Activated T-cell treated with anti-CD3 and anti-CD28 coated beads for 1 hour (primary cell): ENCODE measurements around the gene SIL1.
"Not testable (repeated sequence)": the region's sequence is repeated elsewhere in the genome, so short reads cannot be mapped to it uniquely, and the experiment has no call there.

ENCODE experiments used
- DNase-seq: peaks from one replicate; pipeline ENCODE4 v3.0.0-alpha.2; 2020; ENCODE audit warnings: low read depth

SIL1 gene

DNA sequence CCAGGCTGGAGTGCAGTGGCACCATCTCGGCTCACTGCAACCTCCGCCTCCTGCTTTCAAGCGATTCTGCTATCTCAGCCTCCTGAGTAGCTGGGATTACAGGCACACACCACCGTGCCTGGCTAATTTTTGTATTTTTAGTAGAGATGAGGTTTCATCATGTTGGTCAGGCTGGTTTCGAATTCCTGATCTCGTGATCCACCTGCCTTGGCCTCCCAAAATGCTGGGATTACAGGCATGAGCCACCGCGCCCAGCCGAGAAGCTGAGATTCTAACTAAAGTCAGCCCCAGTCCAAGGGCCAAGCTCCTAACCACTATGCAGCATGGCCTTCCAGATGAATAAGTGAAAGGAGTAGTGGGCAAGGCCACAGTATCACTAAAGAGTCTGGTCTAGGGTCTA lies 20.9 kb downstream of the SIL1 start:
- DNase-seq = not testable (repeated sequence)

DNA sequence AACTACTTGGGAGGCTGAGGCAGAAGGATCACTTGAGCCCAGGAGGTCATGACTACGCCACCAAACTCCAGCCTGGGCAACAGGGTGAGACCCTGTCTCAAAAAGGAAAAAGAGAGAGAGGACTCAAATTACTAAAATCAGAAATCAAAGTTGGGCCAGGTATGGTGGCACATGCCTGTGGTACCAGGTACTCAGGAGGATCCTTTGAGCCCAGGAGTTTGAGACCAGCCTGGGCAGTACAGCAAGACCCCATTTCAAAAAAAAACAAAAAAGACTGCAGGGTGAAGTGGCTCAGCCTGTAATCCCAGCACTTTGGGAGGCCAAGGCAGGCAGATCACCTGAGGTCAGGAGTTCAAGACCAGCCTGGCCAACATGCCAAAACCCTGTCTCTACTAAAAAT lies 23.8 kb downstream of the SIL1 start:
- DNase-seq = not testable (repeated sequence)

DNA sequence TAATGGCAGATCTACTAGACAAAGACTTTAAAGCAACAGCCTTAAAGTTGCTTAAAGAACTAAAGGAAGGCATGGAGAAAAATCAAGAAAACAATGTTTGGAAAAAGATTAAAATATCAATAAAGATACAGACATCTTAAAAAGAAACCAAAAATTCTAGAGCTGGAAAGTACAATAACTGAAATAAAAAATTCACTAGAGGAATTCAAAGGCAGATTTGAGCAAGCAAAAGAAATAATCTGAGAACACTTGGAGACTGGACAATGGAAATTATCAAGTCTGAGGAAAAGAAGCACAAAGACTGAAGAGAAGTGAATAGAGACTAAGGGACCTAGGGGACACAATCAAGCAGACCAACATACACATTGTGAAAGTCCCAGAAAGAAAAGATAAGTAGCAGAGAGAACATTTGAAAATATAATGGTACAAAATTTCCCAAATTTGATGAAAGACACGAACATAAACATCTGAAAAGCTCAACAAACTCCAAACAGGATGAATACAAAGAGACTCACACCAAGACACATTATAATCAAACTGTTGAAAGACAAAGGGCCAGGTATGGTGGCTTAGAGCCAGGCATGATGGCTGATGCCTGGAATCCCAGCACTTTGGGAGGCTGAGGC lies 26.3 kb downstream of the SIL1 start:
- no peak for DNase-seq

DNA sequence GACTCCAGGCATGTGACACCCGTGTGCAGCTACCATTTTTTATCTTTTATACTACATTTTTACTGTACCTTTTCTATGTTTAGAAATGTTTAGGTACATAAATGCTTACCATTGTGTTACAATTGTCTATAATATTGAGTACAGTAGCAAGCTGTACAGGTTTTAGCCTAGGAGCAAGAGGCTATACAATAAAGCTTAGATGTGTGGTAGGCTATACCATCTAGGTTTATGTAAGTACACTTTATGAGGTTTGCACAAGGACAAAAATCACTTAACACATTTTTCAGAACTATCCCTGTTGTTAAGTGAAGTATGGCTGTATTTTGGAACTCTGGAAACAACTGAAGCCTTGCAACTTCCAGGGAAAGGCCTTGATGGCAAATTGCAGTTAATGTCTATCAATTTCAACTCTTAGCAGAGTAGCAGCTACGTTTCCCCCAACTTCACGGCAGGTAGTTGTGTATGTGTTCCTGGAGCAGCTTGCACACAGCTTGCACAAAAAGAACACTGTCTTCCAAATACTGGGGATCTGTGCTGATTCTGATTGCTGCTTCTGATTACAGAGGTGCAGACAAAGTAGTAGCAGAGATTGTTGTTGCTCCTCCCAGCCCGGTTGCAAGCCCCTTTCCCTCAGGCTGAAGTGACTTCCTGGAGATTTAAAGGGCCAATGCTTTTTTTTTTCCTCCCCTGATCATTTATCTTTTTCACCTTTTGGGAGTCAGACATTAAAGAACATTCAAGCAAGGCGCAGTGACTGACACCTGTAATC lies 30.0 kb downstream of the SIL1 start:
- no peak for DNase-seq

DNA sequence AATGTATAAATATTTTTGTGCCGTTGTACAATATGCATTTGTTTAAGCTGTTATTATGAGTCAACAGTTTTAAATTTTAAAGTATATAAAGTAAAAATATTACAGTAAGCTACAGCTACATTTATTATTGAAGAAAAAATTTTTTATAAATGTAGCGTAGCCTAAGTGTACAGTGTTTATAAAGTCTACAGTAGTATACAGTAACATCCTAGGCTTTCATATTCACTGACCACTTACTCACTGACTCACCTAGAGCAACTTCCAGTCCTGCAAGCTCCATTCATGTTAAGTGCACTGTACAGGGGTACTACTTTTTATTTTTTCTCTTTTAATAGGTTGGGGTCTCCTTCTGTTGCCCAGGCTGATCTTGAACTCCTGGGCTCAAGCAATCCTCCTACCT lies 30.6 kb downstream of the SIL1 start:
- DNase-seq = no peak

DNA sequence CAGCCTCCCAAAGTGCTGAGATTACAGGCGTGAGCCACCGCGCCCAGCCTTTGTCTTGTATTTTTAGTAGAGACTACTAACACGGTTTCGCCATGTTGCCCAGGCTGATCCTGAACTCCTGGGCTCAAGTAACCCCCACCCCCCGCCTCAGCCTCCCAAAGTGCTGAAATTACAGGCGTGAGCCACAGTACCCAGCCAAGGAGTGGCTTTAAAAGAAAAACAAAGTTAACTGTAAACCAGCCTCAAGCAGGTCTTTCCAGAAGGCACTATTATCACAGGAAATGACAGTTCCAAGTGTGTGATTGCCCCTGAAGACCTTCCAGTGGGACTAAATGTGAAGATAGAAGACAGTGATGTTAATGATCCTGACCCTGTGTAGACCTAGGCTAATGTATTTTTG lies 31.1 kb downstream of the SIL1 start:
- no peak for DNase-seq

DNA sequence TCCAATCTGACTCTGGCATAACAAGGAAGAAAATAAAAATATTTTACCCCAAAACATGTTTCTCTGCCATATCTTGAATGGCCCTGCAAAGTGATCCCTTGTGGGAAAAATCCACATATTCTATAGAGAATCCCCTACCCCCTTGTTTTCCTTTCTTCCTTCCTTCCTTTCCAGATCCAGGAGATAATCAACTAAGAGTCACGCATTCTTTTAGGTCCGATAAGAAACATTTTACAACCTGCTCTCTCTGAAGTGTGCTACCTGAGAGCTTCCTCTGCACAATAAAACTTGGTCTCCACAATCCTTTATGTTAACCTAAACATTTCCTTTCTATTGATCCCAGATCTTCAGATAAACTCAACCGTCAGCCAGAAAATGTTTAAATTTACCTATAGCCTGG lies 33.3 kb downstream of the SIL1 start:
- DNase-seq = not testable (repeated sequence)

DNA sequence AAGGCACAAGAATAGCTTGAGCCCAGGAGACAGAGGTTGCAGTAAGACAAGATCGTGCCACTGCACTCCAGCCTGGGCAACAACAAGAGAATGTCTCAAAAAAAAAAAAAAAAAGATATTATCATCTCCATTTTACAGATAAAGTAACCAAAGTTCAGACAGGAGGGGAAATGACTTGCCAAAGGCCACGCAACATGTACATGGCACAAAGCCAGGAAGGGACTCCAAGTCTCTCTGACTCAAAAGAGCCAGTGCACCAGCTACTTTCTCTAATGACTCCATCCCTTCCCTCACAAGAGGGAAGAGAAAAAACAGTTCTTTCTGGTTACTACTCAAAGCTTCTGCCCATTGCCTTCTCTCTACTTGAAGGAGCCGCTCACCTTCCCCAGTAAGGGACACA lies 34.1 kb downstream of the SIL1 start:
- no peak for DNase-seq

DNA sequence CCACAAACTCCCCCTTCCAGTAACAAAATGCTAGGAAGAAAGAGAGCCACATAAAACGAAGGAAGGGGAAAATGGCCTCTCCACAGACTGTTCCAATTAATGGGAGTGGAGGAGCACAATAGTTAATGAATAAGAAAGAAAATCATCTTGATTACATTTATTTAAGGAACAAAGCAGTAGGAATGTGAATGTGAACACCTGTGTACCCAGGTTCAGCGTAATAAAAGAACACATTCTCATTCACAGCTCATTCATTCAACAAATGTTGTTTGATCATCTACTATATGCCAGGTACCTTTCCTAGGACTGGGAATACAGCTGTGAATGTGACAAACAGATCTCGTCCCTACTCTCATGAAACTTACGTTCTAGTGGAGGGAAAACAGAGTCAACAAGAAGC lies 35.7 kb downstream of the SIL1 start:
- no peak for DNase-seq

DNA sequence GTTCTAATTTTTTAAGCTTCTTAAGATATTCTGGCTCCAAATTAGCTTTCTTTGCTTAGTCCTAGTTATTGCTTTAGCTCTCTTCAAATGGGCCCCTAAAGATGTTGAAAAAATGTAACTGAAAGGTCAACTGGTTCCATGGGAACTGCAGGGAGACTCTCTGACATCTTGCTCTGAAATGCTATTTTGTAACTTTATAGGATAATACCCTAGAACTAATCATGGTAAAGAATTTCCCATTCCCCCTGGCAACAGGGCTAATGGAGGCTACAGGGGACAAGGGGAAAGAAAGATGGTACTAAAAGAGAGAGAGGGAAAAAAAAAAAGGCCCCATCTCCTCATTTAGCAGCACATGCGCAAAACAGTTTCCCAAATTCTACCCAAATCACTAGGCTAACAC lies 39.4 kb downstream of the SIL1 start:
- no peak for DNase-seq

DNA sequence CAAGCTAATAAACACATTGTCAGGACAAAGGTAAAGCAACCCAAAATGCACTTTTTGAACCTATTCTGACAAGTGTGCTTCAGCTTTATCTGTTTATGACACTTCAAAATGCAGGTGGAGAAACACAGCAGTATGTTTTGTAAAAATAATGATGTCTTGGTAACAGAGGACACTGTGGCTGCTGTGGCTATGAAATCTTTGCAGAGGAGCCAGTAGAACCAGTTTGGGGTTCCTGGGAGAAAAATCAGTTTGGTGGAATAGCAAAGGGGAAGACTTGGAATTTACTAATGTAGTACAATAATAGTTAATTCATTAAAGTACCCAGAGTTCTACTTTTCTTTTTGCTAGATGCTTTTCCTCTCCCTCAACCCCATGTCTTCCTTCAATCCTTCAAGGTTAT lies 40.6 kb downstream of the SIL1 start:
- no peak for DNase-seq

DNA sequence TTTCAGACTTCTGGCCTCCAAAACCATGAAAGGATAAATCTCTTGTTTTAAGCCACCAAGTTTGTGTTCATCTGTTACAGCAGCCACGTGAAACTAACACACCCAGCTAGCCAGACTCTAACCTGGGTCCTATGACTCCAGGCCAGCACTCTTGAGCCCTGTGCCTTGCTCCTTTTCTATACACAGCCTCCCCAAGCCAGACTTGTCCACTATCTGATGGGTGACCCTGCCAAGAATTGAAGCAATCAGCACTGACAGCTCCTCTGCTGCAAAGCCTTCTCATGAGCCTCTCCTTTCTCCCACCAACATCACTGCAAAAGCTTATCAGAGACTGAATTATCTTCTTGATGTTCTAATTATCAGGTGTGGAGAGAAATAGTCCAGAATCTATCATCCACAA lies 41.4 kb downstream of the SIL1 start:
- DNase-seq = no peak

DNA sequence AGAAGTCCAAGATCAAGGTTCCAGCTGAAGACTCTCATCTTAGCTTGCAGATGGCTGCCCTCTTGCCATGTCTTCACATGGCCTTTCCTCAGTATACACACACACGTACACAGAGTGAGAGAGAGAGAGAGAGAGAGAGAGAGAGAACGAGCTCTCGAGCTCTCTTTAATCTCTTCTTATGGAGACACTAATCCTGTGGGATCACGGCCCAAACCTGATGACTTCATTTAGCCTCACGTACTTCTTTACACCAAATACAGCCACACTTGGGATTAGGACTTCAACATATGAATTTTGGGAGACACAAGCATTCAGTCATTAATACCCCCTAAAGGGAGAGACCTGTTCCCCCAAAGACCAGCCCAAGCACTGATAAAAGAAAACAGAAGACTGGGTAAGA lies 42.8 kb downstream of the SIL1 start:
- no peak for DNase-seq

DNA sequence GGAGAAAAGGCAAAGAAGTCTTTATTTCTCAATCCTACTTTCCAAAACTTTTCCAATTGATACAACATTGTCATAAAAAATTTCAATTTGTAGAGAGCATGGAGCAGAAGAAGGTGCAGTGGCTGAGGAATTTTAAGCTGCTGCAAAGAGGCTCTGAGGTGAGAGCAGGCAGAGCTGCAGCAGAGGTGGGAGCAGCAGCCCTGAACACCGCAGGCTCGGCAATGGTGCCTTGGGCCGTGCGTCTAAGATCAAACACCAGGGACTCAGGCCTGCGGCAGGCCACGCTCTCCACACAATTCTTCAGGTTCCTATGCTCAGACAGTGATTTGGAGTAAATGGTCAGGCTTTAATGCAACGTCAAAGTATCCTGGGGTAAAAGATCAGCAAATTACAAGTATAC lies 46.3 kb downstream of the SIL1 start:
- no peak for DNase-seq

DNA sequence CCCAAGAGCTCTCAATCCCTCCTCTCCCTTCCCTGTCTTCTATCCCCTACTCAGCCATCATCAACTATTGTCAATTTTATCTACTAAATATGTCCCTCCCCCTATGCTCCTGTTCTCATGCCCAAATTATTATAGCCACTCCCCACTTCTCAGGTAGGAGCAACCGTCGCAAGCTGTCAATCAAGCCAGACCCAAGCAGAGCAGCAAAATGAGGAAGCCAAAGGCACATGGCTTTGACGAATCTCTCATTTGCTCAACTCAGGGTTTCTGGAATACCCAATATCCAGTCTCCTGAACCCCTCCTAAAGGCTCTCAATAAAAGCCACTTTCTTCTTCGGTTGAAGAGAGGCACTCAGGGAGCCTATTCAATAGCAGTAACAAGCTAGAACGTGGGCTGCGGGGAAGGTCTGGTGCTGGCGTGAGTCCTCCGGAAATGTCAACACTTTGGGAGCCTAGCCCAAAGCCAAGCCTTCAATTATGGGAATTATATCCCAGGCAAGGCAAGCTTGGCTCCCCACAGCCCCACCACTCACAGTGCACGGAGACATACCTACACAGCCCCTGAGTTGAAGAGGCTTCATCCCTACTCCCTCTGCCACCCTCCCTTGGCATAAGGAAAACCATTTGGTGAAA lies 47.7 kb downstream of the SIL1 start:
- no peak for DNase-seq

DNA sequence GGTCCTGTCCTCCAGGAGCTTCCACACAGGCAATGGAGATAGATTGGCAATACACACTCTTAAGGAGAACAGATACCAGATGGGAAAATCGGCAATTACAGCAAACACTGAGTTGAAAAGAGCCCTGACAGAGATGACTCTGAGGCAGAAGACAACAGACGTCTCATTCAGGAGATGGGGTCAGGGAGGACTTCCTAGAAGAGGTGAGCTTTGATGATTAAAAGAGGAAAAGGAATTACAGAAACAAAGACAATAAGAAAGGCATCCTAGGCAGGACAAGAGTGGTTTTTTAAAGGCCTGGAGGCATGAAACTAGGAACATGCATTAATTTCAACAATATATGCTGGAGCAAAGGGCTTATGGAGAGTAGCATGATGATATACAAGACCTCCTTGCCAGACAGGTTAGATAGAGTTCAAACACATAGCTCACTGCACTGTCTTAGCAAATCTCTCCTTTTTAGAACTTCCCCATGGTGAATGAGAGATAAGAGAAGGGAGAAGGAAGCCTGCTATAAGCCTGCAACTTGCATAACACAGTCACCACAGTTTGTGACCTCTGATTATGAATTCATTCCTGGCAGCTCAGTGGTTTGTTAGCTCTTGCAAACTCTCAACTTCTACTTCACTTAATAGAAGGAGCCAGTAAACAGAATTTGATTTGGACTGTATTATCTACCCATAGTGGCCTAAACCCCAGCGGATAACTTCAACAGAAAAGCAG lies 48.5 kb downstream of the SIL1 start:
- no peak for DNase-seq

DNA sequence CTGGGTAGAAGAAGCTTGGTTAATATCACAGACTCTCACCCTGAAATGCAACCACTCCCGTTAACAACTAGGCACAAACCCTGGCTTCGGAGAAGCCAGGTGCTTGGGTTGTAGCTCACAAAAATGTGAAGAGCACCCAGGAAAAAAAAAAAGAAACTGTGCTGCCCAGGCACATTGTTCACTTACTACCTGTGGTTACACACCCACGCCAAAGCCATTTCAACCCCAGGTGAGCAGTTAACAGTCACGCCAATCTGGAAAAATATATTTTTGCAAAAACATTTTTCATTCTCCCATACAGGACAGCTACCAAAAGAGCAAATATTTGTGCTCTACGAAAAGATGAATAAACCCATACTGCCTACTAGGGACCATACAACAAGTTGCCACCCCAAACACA lies 49.2 kb downstream of the SIL1 start:
- no peak for DNase-seq

DNA sequence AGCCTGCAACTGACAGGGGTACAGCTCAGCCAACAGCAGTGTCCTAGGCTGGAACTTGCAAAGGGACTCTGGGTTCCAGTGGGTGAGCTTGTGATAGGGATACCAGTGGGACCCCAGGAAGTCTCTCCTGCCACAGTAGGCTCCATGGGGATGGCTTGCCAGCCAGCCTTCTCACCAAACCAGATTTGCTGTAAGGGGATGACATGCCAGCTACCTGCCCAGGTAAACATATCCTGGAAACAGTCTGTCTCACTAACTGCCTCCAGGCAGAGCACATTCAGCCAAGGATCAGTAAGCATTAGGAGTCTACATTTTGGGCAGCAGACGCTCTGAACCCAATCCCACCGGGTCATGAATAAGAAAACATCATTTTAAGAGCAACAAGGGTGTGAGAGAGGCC lies 49.9 kb downstream of the SIL1 start:
- DNase-seq = no peak

DNA sequence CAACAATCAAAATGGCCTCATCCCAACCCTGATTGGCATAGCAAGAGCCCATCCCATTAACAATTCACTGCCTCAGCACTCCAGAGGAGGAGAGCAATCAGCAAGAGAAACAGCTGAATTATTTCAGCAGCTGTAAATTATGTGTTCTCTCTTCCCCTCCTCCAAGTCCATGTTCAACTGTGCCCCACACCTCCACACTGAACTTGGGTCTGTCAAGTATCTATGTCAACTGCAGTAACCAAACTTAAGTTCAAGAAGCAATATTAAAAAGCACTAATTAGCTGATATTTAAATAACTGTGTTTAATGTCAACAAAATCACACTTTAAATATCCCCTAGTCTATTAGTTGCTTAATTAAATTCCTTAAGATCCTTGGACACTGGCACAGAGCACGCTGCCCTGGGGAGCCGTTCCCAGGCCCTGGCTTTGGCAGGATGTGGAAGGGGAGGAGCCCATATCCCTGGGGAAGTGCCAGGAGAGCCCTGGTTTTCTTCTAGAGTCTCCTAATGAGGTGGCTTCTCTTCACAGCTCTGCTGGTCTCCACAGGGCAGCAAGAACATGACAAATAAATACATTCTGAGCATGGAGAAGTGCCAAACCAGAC lies 50.6 kb downstream of the SIL1 start:
- DNase-seq = no peak

DNA sequence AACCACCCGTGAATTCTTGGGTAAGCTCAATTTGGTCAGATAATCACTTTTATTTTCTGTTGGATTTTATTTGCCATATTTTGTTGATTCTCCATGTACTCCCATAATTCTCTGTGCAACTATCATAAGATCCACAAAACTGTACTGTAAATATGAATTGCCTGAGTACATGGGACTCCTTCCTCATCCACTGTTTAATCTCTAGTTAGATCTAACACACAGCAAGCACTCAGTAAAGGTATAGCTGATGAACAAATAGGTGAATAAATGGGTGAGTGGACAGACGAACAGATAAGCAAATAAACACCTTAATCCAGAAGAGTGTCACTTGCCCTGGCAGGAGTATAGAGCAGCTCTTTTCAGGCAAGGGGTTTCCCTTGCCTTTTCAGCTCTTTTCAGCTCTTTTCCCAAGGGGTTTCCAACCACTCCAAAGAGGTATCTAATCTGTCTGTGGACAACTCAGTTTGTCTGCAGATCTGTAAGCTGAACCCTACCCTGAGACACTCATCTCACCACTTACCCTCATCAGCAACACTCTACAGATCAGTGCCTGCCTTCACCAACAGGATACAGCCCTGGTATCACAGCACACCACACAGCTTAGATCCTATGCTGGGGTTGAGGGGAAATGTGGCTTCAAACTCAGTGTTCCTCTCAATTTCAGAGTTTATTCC lies 51.2 kb downstream of the SIL1 start:
- no peak for DNase-seq

DNA sequence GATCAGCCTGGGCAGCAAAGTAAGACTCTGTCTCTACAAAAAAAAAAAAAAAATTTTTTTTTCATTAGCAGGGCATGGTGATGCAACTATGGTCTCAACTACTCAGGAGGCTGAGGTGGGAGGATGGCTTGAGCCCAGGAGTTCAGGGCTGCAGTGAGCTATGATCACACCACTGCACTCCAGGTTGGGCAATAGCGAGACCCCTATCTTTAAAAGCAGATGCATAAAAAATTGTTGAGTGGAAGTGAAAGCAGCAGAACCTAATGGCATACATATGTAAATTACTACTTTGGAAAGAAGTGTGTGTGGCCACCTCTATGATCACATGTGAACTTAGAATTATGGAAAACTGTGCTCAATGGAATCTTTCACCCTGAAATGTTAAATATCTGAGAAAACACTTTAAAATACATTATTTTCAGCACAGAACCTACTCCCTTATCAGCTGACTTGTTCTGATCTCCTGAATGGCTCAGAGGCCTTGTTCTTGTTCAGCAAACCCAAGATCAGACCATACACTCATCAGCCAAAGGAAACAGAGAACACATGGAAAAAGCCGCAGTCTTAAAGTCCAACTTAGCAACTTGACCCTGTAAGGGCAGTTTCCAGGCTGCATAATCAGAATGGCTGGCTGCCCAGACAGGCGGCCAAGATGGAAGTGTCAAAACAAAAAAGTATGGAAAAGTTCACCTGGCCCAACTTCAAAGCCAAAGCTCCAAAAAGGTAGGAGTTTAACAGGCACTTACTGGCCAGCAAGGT lies 56.5 kb downstream of the SIL1 start:
- no peak for DNase-seq
